Camera-type eye (tissue), 1 donor: ENCODE data around the gene PRSS50. TPM values are rescaled to one million over a fixed set of nuclear protein-coding genes. Genes with fewer than 3 reads are reported as not detected.

ENCODE experiments used
- total RNA-seq: library from RNA; depleted of rRNA; stranded (reverse); fragments of >200 nt; gene quantifications from one replicate; pipeline ENCODE4 v1.2.3, GENCODE V29; 2014

PRSS50 gene, protein sequence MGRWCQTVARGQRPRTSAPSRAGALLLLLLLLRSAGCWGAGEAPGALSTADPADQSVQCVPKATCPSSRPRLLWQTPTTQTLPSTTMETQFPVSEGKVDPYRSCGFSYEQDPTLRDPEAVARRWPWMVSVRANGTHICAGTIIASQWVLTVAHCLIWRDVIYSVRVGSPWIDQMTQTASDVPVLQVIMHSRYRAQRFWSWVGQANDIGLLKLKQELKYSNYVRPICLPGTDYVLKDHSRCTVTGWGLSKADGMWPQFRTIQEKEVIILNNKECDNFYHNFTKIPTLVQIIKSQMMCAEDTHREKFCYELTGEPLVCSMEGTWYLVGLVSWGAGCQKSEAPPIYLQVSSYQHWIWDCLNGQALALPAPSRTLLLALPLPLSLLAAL
- 1.2 TPM for total RNA-seq

DNA sequence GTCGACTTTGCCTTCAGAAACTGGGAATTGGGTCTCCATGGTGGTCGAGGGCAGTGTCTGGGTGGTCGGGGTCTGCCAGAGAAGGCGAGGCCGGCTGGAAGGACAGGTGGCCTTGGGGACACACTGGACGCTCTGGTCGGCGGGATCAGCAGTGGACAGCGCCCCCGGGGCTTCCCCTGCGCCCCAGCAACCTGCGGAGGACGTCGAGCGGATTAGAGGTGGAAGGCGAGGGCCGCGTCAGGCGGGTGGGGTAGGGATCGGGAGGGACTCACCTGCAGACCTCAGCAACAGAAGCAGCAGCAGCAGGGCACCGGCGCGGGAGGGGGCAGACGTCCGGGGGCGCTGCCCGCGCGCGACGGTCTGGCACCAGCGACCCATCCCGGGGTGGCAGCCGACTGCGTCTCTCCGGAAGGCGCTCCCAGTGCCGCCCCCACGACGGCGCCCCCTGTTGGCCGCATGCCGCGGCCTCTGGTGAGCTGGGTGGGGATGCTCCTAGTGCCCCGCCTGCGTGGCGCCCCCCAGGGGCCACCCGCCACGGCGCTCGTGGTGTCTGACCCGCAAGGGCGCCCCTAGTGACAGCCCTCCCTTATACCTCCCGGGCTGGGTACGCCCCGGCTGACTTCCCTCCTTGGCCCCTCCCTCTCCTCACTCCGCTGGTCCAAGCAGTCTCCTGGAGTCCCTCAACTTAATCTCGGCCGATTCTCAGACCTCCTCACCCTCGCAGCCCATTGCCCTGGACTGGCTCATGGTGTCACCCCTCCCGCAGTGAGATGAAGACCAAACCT lies at the start of gene PRSS50:
Gene PRSS50, minus strand, starts transcription at position 423 of the 785 bp plus-strand sequence. Its CDS starts 45 bp downstream, at position 378.

DNA sequence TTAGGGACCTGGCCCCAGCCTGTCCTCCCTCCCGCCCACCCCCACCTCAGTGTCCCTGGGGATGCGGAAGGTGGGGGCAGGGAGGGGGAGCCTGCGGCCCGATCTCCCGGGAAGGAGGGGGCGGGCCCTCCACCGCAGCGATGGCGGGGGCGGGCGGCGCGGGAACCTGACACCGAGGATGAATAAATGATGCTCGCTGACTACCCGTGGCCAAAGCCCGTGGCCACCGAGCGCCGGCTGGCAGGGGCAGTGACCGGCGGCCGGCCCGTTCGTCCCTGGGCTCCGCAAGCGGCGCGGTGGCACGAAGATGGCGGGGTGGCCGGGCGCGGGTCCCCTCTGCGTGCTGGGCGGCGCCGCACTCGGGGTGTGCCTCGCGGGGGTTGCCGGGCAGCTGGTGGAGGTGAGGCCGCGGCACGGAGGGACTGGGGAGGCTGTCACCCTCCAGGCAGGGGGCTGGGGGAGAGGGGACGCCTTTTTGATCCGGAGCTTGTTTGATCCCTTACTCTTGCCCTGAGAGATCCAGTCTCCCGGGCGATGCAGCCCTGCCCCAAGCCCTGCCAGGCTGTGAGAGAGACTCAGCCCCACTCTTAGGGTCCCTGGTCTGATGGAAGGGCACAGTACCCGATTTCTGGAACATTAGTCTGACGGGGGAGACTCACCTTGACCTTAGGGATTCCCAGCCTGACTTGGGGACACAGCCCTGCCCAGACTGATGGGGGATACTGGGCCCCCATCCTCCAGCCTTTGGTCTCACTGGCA lies 16.3 kb downstream of the PRSS50 start, which contains the start of gene TMIE:
Gene TMIE, plus strand, starts transcription at position 212 of the 759 bp plus-strand sequence. Its CDS starts 96 bp downstream, at position 308.

DNA sequence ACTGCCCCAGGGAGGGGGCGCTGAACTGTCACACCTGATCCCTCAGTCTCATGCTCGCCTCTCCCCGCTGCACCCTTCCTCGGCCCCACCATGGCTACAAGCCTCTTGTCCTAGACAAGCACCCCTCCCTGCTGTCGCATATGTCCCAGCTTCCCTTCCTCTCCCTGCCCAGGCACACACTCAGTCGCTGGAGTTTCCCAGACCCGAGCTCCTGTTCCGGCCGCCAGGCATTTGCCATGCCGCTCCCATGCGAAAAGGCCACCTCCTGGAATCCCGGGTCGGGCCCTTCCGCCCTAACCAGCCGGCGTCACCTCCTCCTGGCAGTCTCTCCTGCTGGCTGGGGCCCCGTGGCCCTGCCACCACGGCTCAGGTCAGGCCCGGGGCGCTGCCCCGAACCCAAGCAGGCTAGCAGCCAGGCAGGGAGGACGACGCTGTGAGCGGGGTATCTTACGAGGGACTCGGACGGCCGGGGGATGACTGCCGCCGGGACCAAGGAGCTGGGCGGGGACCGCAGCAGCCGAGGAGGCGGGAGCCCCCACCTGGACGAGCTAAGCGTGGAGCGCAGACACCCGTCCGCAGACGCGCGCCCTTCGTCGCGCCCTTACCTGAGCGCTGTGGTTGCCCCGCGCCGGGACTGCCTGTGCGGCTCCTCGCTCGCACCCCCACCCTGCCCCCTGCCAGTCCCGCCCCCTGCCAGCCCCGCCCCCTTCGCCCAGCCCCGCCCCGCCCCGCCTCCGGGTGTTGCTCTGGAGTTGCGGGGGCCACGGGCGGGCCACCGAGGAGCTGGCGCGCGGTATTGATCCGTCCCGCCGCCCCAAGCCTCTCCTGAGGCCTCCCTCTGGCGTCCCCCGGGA lies 24.4 kb downstream of the PRSS50 start, which contains the start of gene ALS2CL:
Gene ALS2CL, minus strand, starts transcription at position 642 of the 854 bp plus-strand sequence. CDS start 4,239 bp downstream, outside the sequence.

Other genes starting within 250 kb of the PRSS50 start
- not detected for gene RTP3, start 219.9 kb downstream of the PRSS50 start, total RNA-seq
- 3.6 TPM for gene LRRC2, start 151.6 kb downstream of the PRSS50 start, total RNA-seq
- not detected for gene FAM240A, start 105.3 kb downstream of the PRSS50 start, total RNA-seq
- 8.3 TPM for gene ALS2CL, start 24.2 kb downstream of the PRSS50 start, total RNA-seq
- gene TMIE, start 16.5 kb downstream of the PRSS50 start, total RNA-seq = 3.0 TPM
- gene MYL3, start 145.6 kb upstream of the PRSS50 start, total RNA-seq = 11.8 TPM
- 14.7 TPM for gene PTH1R, start 159.9 kb upstream of the PRSS50 start, total RNA-seq